Measurements from ENCODE around the gene MTUS2.

Gene MTUS2

GRCh38 chr13:29474991-29475390 lies 654.9 kb downstream of the MTUS2 start:
- no peak for DNase-seq (ENCODE audit: extremely low read depth in 1 of 2, low read depth in 1 of 2)

GRCh38 chr13:29476046-29476445 lies 655.9 kb downstream of the MTUS2 start:
- DNase-seq (ENCODE audit: extremely low read depth in 1 of 2, low read depth in 1 of 2), result no peak

- DNase-seq (ENCODE audit: extremely low read depth in 1 of 2, low read depth in 1 of 2), result no peak
These were observed 659.8 kb downstream of the MTUS2 start for GRCh38 chr13:29479716-29480492.

GRCh38 chr13:29480893-29481525 lies 660.9 kb downstream of the MTUS2 start:
- DNase-seq (ENCODE audit: extremely low read depth in 1 of 2, low read depth in 1 of 2), result no peak

GRCh38 chr13:29481603-29482002 lies 661.5 kb downstream of the MTUS2 start:
- no peak for DNase-seq (ENCODE audit: extremely low read depth in 1 of 2, low read depth in 1 of 2)

GRCh38 chr13:29482504-29482903 lies 662.4 kb downstream of the MTUS2 start:
- no peak for DNase-seq (ENCODE audit: extremely low read depth in 1 of 2, low read depth in 1 of 2)

- DNase-seq (ENCODE audit: extremely low read depth in 1 of 2, low read depth in 1 of 2), result no peak
These were observed 663.1 kb downstream of the MTUS2 start for GRCh38 chr13:29483211-29483610.

GRCh38 chr13:29483623-29484022 lies 663.5 kb downstream of the MTUS2 start:
- no peak for DNase-seq (ENCODE audit: extremely low read depth in 1 of 2, low read depth in 1 of 2)

GRCh38 chr13:29484236-29484635 lies 664.1 kb downstream of the MTUS2 start:
- no peak for DNase-seq (ENCODE audit: extremely low read depth in 1 of 2, low read depth in 1 of 2)

GRCh38 chr13:29484796-29485195 lies 664.7 kb downstream of the MTUS2 start:
- DNase-seq (ENCODE audit: extremely low read depth in 1 of 2, low read depth in 1 of 2), result no peak

- DNase-seq (ENCODE audit: extremely low read depth in 1 of 2, low read depth in 1 of 2), result no peak
These were observed 666.4 kb downstream of the MTUS2 start for GRCh38 chr13:29486551-29486950.

- no peak for DNase-seq (ENCODE audit: extremely low read depth in 1 of 2, low read depth in 1 of 2)
These were observed 667.6 kb downstream of the MTUS2 start for GRCh38 chr13:29487466-29488454.

- DNase-seq (ENCODE audit: extremely low read depth in 1 of 2, low read depth in 1 of 2), result no peak
These were observed 669.8 kb downstream of the MTUS2 start for GRCh38 chr13:29489650-29490560.

- DNase-seq (ENCODE audit: extremely low read depth in 1 of 2, low read depth in 1 of 2), result no peak
These were observed 670.4 kb downstream of the MTUS2 start for GRCh38 chr13:29490561-29490885.

- DNase-seq (ENCODE audit: extremely low read depth in 1 of 2, low read depth in 1 of 2), result no peak
These were observed 671.1 kb downstream of the MTUS2 start for GRCh38 chr13:29491248-29491647.

GRCh38 chr13:29493796-29494195 lies 673.7 kb downstream of the MTUS2 start:
- no peak for DNase-seq (ENCODE audit: extremely low read depth in 1 of 2, low read depth in 1 of 2)

GRCh38 chr13:29494520-29494919 lies 674.4 kb downstream of the MTUS2 start:
- DNase-seq (ENCODE audit: extremely low read depth in 1 of 2, low read depth in 1 of 2), result no peak

- no peak for DNase-seq (ENCODE audit: extremely low read depth in 1 of 2, low read depth in 1 of 2)
These were observed 676.1 kb downstream of the MTUS2 start for GRCh38 chr13:29496241-29496712.

- no peak for DNase-seq (ENCODE audit: extremely low read depth in 1 of 2, low read depth in 1 of 2)
These were observed 677.1 kb downstream of the MTUS2 start for GRCh38 chr13:29497137-29497654.

- DNase-seq (ENCODE audit: extremely low read depth in 1 of 2, low read depth in 1 of 2), result no peak
These were observed 678.4 kb downstream of the MTUS2 start for GRCh38 chr13:29498426-29499040.
